Measurements from ENCODE around the gene PECR. TPM values are rescaled to one million over a fixed set of nuclear protein-coding genes. Genes with fewer than 3 reads are reported as not detected.

The PECR gene
- total RNA-seq, 1 donor from 2014 or later: 6.6 TPM

Other genes with a start within 250 kb of the PECR start
- 1.8 to 4.5 TPM (median 2.7 TPM) in 3 replicates for gene MREG, start 68.3 kb downstream of the PECR start, total RNA-seq
- gene TMEM169, start 110 bp upstream of the PECR start, total RNA-seq: 1.3 to 2.0 TPM (median 1.5 TPM) in 3 replicates
- gene XRCC5, start 27.5 kb upstream of the PECR start, total RNA-seq: 154 to 236 TPM (median 158 TPM) in 3 replicates

Measured in chondrocyte (in vitro differentiated cells).